ENCODE results near the gene TMEM81.

TMEM81 gene

GRCh38 chr1:205075642-205076155, 8.6 kb downstream of the TMEM81 start:
- no peak for DNase-seq

- DNase-seq: no peak
Observed at GRCh38 chr1:205074513-205074912, 9.7 kb downstream of the TMEM81 start.

GRCh38 chr1:205074084-205074483, 10.2 kb downstream of the TMEM81 start:
- no peak for DNase-seq

- no peak for DNase-seq
Observed at GRCh38 chr1:205073511-205073910, 10.7 kb downstream of the TMEM81 start.

GRCh38 chr1:205072881-205073280, 11.4 kb downstream of the TMEM81 start:
- no peak for DNase-seq

GRCh38 chr1:205072286-205072685, 12.0 kb downstream of the TMEM81 start:
- no peak for DNase-seq

GRCh38 chr1:205071801-205072200, 12.5 kb downstream of the TMEM81 start:
- no peak for DNase-seq

- no peak for DNase-seq
Observed at GRCh38 chr1:205071028-205071409, 13.2 kb downstream of the TMEM81 start.

GRCh38 chr1:205069371-205070125, 14.7 kb downstream of the TMEM81 start:
- DNase-seq: no peak

- DNase-seq: no peak
Observed at GRCh38 chr1:205068457-205069040, 15.7 kb downstream of the TMEM81 start.

- DNase-seq: no peak
Observed at GRCh38 chr1:205068001-205068400, 16.3 kb downstream of the TMEM81 start.

- no peak for DNase-seq
Observed at GRCh38 chr1:205067031-205067430, 17.2 kb downstream of the TMEM81 start.

GRCh38 chr1:205066141-205066818, 18.0 kb downstream of the TMEM81 start:
- DNase-seq: no peak

GRCh38 chr1:205065666-205066065, 18.6 kb downstream of the TMEM81 start:
- DNase-seq: no peak

GRCh38 chr1:205064741-205065316, 19.4 kb downstream of the TMEM81 start:
- no peak for DNase-seq

- DNase-seq: no peak
Observed at GRCh38 chr1:205064301-205064700, 20.0 kb downstream of the TMEM81 start.

- DNase-seq: no peak
Observed at GRCh38 chr1:205062895-205063294, 21.4 kb downstream of the TMEM81 start.

GRCh38 chr1:205062319-205062718, 21.9 kb downstream of the TMEM81 start:
- DNase-seq: no peak

- DNase-seq: peak; percentile 75
Observed at GRCh38 chr1:205061665-205062069, 22.6 kb downstream of the TMEM81 start.

GRCh38 chr1:205061227-205061626, 23.0 kb downstream of the TMEM81 start:
- no peak for DNase-seq

- no peak for DNase-seq
Observed at GRCh38 chr1:205060746-205061145, 23.5 kb downstream of the TMEM81 start.

- DNase-seq: no peak
Observed at GRCh38 chr1:205059660-205060059, 24.6 kb downstream of the TMEM81 start.

- DNase-seq: no peak
Observed at GRCh38 chr1:205058853-205059252, 25.4 kb downstream of the TMEM81 start.
